ENCODE results near the gene LZIC.
"Not testable (repeated sequence)": the region's sequence is repeated elsewhere in the genome, so short reads cannot be mapped to it uniquely, and the experiment has no call there.

LZIC gene

GRCh38 chr1:9946315-9946714 lies 3.1 kb upstream of the LZIC start:
- Histone ChIP-seq H3K4me1 (ENCODE audit: control insufficient read depth in 5 of 5, insufficient read depth in 5 of 5, low read length in 5 of 5) (peaks cover 0 to 33% (median 30%) of the 10 kb centered on the region in 5 donors), H3K9ac (ENCODE audit: low read length in 5 of 5) (no peak overlapping the region), H3K27me3 (ENCODE audit: control insufficient read depth in 5 of 5, insufficient read depth in 4 of 5, low read length in 5 of 5) (no peaks in the 10 kb centered on the region), H3K27ac (ENCODE audit: low read depth, low read length) (no peak overlapping the region), H3K9me3 (ENCODE audit: control insufficient read depth in 5 of 5, low read length in 5 of 5) (no peaks in the 10 kb centered on the region), H3K36me3 (ENCODE audit: control insufficient read depth in 5 of 5, insufficient read depth in 5 of 5, low read length in 5 of 5) (peaks cover 4 to 14% (median 6%) of the 10 kb centered on the region in 5 donors), H3K4me3 (ENCODE audit: low read depth in 1 of 5, low read length in 5 of 5) (no peak overlapping the region)

GRCh38 chr1:9942399-9942938 lies 722 bp downstream of the LZIC start:
- peak overlapping the region; percentile 88 for H3K27ac ChIP-seq (ENCODE audit: low read depth, low read length)
- peak overlapping the region; percentile 77 to 99 (median 97) for H3K9ac ChIP-seq (ENCODE audit: low read length in 5 of 5)
- H3K4me1 ChIP-seq (ENCODE audit: control insufficient read depth in 5 of 5, insufficient read depth in 5 of 5, low read length in 5 of 5): peaks cover 0 to 23% (median 20%) of the 10 kb centered on the region in 5 donors
- peak overlapping the region; percentile 86 to 98 (median 91) for H3K4me3 ChIP-seq (ENCODE audit: low read depth in 1 of 5, low read length in 5 of 5)
- H3K9me3 ChIP-seq (ENCODE audit: control insufficient read depth in 5 of 5, low read length in 5 of 5): no peaks in the 10 kb centered on the region
- H3K27me3 ChIP-seq (ENCODE audit: control insufficient read depth in 5 of 5, insufficient read depth in 4 of 5, low read length in 5 of 5): no peaks in the 10 kb centered on the region
- peaks cover 1 to 9% (median 7%) of the 10 kb centered on the region in 5 donors for H3K36me3 ChIP-seq (ENCODE audit: control insufficient read depth in 5 of 5, insufficient read depth in 5 of 5, low read length in 5 of 5)

GRCh38 chr1:9929431-9930385 lies 13.5 kb downstream of the LZIC start:
- no peaks in the 10 kb centered on the region for H3K9me3 ChIP-seq (ENCODE audit: control insufficient read depth in 5 of 5, low read length in 5 of 5)
- no peak overlapping the region for H3K9ac ChIP-seq (ENCODE audit: low read length in 5 of 5)
- H3K36me3 ChIP-seq (ENCODE audit: control insufficient read depth in 5 of 5, insufficient read depth in 5 of 5, low read length in 5 of 5): peaks cover 28 to 54% (median 31%) of the 10 kb centered on the region in 5 donors
- no peak overlapping the region for H3K4me3 ChIP-seq (ENCODE audit: low read depth in 1 of 5, low read length in 5 of 5)
- H3K27ac ChIP-seq (ENCODE audit: low read depth, low read length): no peak overlapping the region
- H3K27me3 ChIP-seq (ENCODE audit: control insufficient read depth in 5 of 5, insufficient read depth in 4 of 5, low read length in 5 of 5): no peaks in the 10 kb centered on the region
- H3K4me1 ChIP-seq (ENCODE audit: control insufficient read depth in 5 of 5, insufficient read depth in 5 of 5, low read length in 5 of 5): peaks cover 0 to 5% (median 0%) of the 10 kb centered on the region in 5 donors

- H3K36me3 ChIP-seq (ENCODE audit: control insufficient read depth in 5 of 5, insufficient read depth in 5 of 5, low read length in 5 of 5): peaks cover 18 to 38% (median 19%) of the 10 kb centered on the region in 5 donors
- H3K27me3 ChIP-seq (ENCODE audit: control insufficient read depth in 5 of 5, insufficient read depth in 4 of 5, low read length in 5 of 5): no peaks in the 10 kb centered on the region
- peaks cover 0 to 5% (median 0%) of the 10 kb centered on the region in 5 donors for H3K4me1 ChIP-seq (ENCODE audit: control insufficient read depth in 5 of 5, insufficient read depth in 5 of 5, low read length in 5 of 5)
- H3K9ac ChIP-seq (ENCODE audit: low read length in 5 of 5): no peak overlapping the region
- no peak overlapping the region for H3K4me3 ChIP-seq (ENCODE audit: low read depth in 1 of 5, low read length in 5 of 5)
- H3K9me3 ChIP-seq (ENCODE audit: control insufficient read depth in 5 of 5, low read length in 5 of 5): no peaks in the 10 kb centered on the region
- no peak overlapping the region for H3K27ac ChIP-seq (ENCODE audit: low read depth, low read length)
Observed at GRCh38 chr1:9927259-9927658, 15.9 kb downstream of the LZIC start.

- Histone ChIP-seq H3K4me3 (ENCODE audit: low read depth in 1 of 5, low read length in 5 of 5) (no peak overlapping the region), H3K27ac (ENCODE audit: low read depth, low read length) (no peak overlapping the region)
Observed at GRCh38 chr1:9922342-9922741, 20.8 kb downstream of the LZIC start.

GRCh38 chr1:9920606-9921005 lies 22.6 kb downstream of the LZIC start:
- Histone ChIP-seq H3K4me1 (ENCODE audit: control insufficient read depth in 5 of 5, insufficient read depth in 5 of 5, low read length in 5 of 5) (no peaks in the 10 kb centered on the region), H3K4me3 (ENCODE audit: low read depth in 1 of 5, low read length in 5 of 5) (no peak overlapping the region), H3K27me3 (ENCODE audit: control insufficient read depth in 5 of 5, insufficient read depth in 4 of 5, low read length in 5 of 5) (no peaks in the 10 kb centered on the region), H3K27ac (ENCODE audit: low read depth, low read length) (no peak overlapping the region), H3K9ac (ENCODE audit: low read length in 5 of 5) (no peak overlapping the region), H3K9me3 (ENCODE audit: control insufficient read depth in 5 of 5, low read length in 5 of 5) (no peaks in the 10 kb centered on the region), H3K36me3 (ENCODE audit: control insufficient read depth in 5 of 5, insufficient read depth in 5 of 5, low read length in 5 of 5) (no peaks in the 10 kb centered on the region)

More at GRCh38 chr1:9922342-9922741, 20.8 kb downstream of the LZIC start:
- H3K36me3 ChIP-seq (ENCODE audit: control insufficient read depth in 5 of 5, insufficient read depth in 5 of 5, low read length in 5 of 5): no peaks in the 10 kb centered on the region
- no peaks in the 10 kb centered on the region for H3K4me1 ChIP-seq (ENCODE audit: control insufficient read depth in 5 of 5, insufficient read depth in 5 of 5, low read length in 5 of 5)
- no peaks in the 10 kb centered on the region for H3K27me3 ChIP-seq (ENCODE audit: control insufficient read depth in 5 of 5, insufficient read depth in 4 of 5, low read length in 5 of 5)
- H3K9ac ChIP-seq (ENCODE audit: low read length in 5 of 5): no peak overlapping the region
- no peaks in the 10 kb centered on the region for H3K9me3 ChIP-seq (ENCODE audit: control insufficient read depth in 5 of 5, low read length in 5 of 5)

- Histone ChIP-seq H3K4me3 (ENCODE audit: low read depth in 1 of 5, low read length in 5 of 5) (no peak overlapping the region), H3K36me3 (ENCODE audit: control insufficient read depth in 5 of 5, insufficient read depth in 5 of 5, low read length in 5 of 5) (no peaks in the 10 kb centered on the region), H3K9me3 (ENCODE audit: control insufficient read depth in 5 of 5, low read length in 5 of 5) (no peaks in the 10 kb centered on the region), H3K9ac (ENCODE audit: low read length in 5 of 5) (no peak overlapping the region), H3K27ac (ENCODE audit: low read depth, low read length) (no peak overlapping the region), H3K27me3 (ENCODE audit: control insufficient read depth in 5 of 5, insufficient read depth in 4 of 5, low read length in 5 of 5) (no peaks in the 10 kb centered on the region), H3K4me1 (ENCODE audit: control insufficient read depth in 5 of 5, insufficient read depth in 5 of 5, low read length in 5 of 5) (no peaks in the 10 kb centered on the region)
Observed at GRCh38 chr1:9917901-9918300, 25.3 kb downstream of the LZIC start.

- not testable (repeated sequence) for H3K27ac ChIP-seq (ENCODE audit: low read depth, low read length); H3K27me3 ChIP-seq (ENCODE audit: control insufficient read depth in 5 of 5, insufficient read depth in 4 of 5, low read length in 5 of 5); H3K4me3 ChIP-seq (ENCODE audit: low read depth in 1 of 5, low read length in 5 of 5); H3K9ac ChIP-seq (ENCODE audit: low read length in 5 of 5); H3K9me3 ChIP-seq (ENCODE audit: control insufficient read depth in 5 of 5, low read length in 5 of 5); H3K4me1 ChIP-seq (ENCODE audit: control insufficient read depth in 5 of 5, insufficient read depth in 5 of 5, low read length in 5 of 5); H3K36me3 ChIP-seq (ENCODE audit: control insufficient read depth in 5 of 5, insufficient read depth in 5 of 5, low read length in 5 of 5)
Observed at GRCh38 chr1:9917495-9917894, 25.7 kb downstream of the LZIC start.

- H3K4me1 ChIP-seq (ENCODE audit: control insufficient read depth in 5 of 5, insufficient read depth in 5 of 5, low read length in 5 of 5): peaks cover 0 to under 1% (median 0%) of the 10 kb centered on the region in 5 donors
- H3K9me3 ChIP-seq (ENCODE audit: control insufficient read depth in 5 of 5, low read length in 5 of 5): no peaks in the 10 kb centered on the region
- no peak overlapping the region for H3K27ac ChIP-seq (ENCODE audit: low read depth, low read length)
- H3K36me3 ChIP-seq (ENCODE audit: control insufficient read depth in 5 of 5, insufficient read depth in 5 of 5, low read length in 5 of 5): no peaks in the 10 kb centered on the region
- no peak overlapping the region for H3K9ac ChIP-seq (ENCODE audit: low read length in 5 of 5)
- H3K4me3 ChIP-seq (ENCODE audit: low read depth in 1 of 5, low read length in 5 of 5): no peak overlapping the region
- H3K27me3 ChIP-seq (ENCODE audit: control insufficient read depth in 5 of 5, insufficient read depth in 4 of 5, low read length in 5 of 5): no peaks in the 10 kb centered on the region
Observed at GRCh38 chr1:9916452-9916851, 26.7 kb downstream of the LZIC start.

GRCh38 chr1:9914610-9914937 lies 28.6 kb downstream of the LZIC start:
- Histone ChIP-seq H3K4me3 (ENCODE audit: low read depth in 1 of 5, low read length in 5 of 5) (no peak overlapping the region), H3K27me3 (ENCODE audit: control insufficient read depth in 5 of 5, insufficient read depth in 4 of 5, low read length in 5 of 5) (no peaks in the 10 kb centered on the region), H3K9me3 (ENCODE audit: control insufficient read depth in 5 of 5, low read length in 5 of 5) (no peaks in the 10 kb centered on the region), H3K36me3 (ENCODE audit: control insufficient read depth in 5 of 5, insufficient read depth in 5 of 5, low read length in 5 of 5) (no peaks in the 10 kb centered on the region), H3K9ac (ENCODE audit: low read length in 5 of 5) (no peak overlapping the region), H3K27ac (ENCODE audit: low read depth, low read length) (no peak overlapping the region), H3K4me1 (ENCODE audit: control insufficient read depth in 5 of 5, insufficient read depth in 5 of 5, low read length in 5 of 5) (peaks cover 0 to 11% (median 9%) of the 10 kb centered on the region in 5 donors)

Data from subcutaneous abdominal adipose tissue (tissue), 5 donors.